Karpas-422 (cell line): ENCODE measurements around the gene DSCAML1. TPM values are rescaled to one million over a fixed set of nuclear protein-coding genes. Genes with fewer than 3 reads are reported as not detected.

Source experiments
- DNase-seq: peaks from one replicate; pipeline ENCODE4 v3.0.0-alpha.2; 2015
- H2AFZ ChIP-seq: fragments of 200-600 bp; sonication (generic); 2 replicates; pipeline ENCODE4 v1.6.1; 2014; ENCODE audit warnings: antibody characterized with exemption, low read length, mixed read lengths
- H3K27ac ChIP-seq: fragments of 200-600 bp; sonication (generic); 2 replicates; pipeline ENCODE4 v1.5.1; 2014; ENCODE audit warnings: mild to moderate bottlenecking, low read length, moderate library complexity
- H3K27me3 ChIP-seq: fragments of 200-600 bp; sonication (generic); 2 replicates; pipeline ENCODE4 v1.6.1; 2014; ENCODE audit warnings: low read length, mixed read lengths
- H3K36me3 ChIP-seq: fragments of 200-600 bp; sonication (generic); 2 replicates; pipeline ENCODE4 v1.6.1; 2014; ENCODE audit warnings: low read length, mixed read lengths; ENCODE audit not compliant: insufficient read depth
- H3K4me1 ChIP-seq: fragments of 200-600 bp; sonication (generic); 2 replicates; pipeline ENCODE4 v1.6.1; 2014; ENCODE audit warnings: mild to moderate bottlenecking, low read length, mixed read lengths
- H3K4me2 ChIP-seq: fragments of 200-600 bp; sonication (generic); 2 replicates; pipeline ENCODE4 v1.6.1; 2014; ENCODE audit warnings: low read length, low read depth, mild to moderate bottlenecking; ENCODE audit not compliant: poor library complexity, severe bottlenecking
- H3K4me3 ChIP-seq: fragments of 200-600 bp; sonication (generic); 2 replicates; pipeline ENCODE4 v1.5.1; 2014; ENCODE audit warnings: mild to moderate bottlenecking, antibody characterized with exemption, low read length, mixed read lengths
- H3K79me2 ChIP-seq: fragments of 200-600 bp; sonication (generic); 2 replicates; pipeline ENCODE4 v1.6.1; 2014; ENCODE audit warnings: mild to moderate bottlenecking, low read length, mixed read lengths
- H3K9ac ChIP-seq: fragments of 200-600 bp; sonication (generic); 2 replicates; pipeline ENCODE4 v1.6.0; 2014; ENCODE audit warnings: low read length
- H3K9me2 ChIP-seq: fragments of 200-600 bp; sonication (generic), shearing (Covaris generic); replicated peaks from 2 replicates; pipeline ENCODE4 v1.6.0; 2014; ENCODE audit warnings: mild to moderate bottlenecking, low read length, moderate library complexity; ENCODE audit not compliant: insufficient read depth
- H3K9me3 ChIP-seq: fragments of 300-700, 200-600 bp; sonication (generic); 2 replicates; pipeline ENCODE4 v1.6.1; 2014; ENCODE audit warnings: low read length, mixed read lengths
- H4K20me1 ChIP-seq: fragments of 200-600 bp; sonication (generic); 2 replicates; pipeline ENCODE4 v1.6.1; 2014; ENCODE audit warnings: mild to moderate bottlenecking, antibody characterized with exemption, low read length, low read depth; ENCODE audit not compliant: insufficient read depth
- total RNA-seq: library from RNA; depleted of rRNA; stranded (reverse); fragments of >200 nt; shearing (Covaris generic); gene quantifications from 2 replicates; pipeline ENCODE4 v1.2.3, GENCODE V29; 2014; ENCODE audit warnings: low replicate concordance

The DSCAML1 gene
- total RNA-seq, 1 experiment from 2014 or later, result not detected

GRCh38 chr11:117525866-117526542, 271.0 kb downstream of the DSCAML1 start:
- Histone ChIP-seq H2AFZ (no peak overlapping the region), H3K27me3 (no peaks in the 10 kb centered on the region), H3K27ac (no peak overlapping the region), H3K9me3 (no peaks in the 10 kb centered on the region), H3K9ac (no peak overlapping the region), H3K4me2 (no peak overlapping the region), H3K9me2 (no peaks in the 10 kb centered on the region), H3K36me3 (no peaks in the 10 kb centered on the region), H3K4me1 (peaks cover 9% of the 10 kb centered on the region), H4K20me1 (no peaks in the 10 kb centered on the region), H3K4me3 (no peak overlapping the region), H3K79me2 (no peaks in the 10 kb centered on the region)
- DNase-seq, result no peak

- Histone ChIP-seq H3K9ac (no peak overlapping the region), H3K9me2 (no peaks in the 10 kb centered on the region), H3K4me1 (peaks cover 10% of the 10 kb centered on the region), H3K4me2 (no peak overlapping the region), H3K27me3 (no peaks in the 10 kb centered on the region), H4K20me1 (no peaks in the 10 kb centered on the region), H3K79me2 (no peaks in the 10 kb centered on the region), H2AFZ (no peak overlapping the region), H3K4me3 (no peak overlapping the region), H3K27ac (no peak overlapping the region), H3K9me3 (no peaks in the 10 kb centered on the region), H3K36me3 (no peaks in the 10 kb centered on the region)
- no peak for DNase-seq
These were observed 272.4 kb downstream of the DSCAML1 start for GRCh38 chr11:117524468-117525183.

GRCh38 chr11:117523680-117524079, 273.3 kb downstream of the DSCAML1 start:
- Histone ChIP-seq H3K9me2 (no peaks in the 10 kb centered on the region), H3K4me1 (peaks cover 17% of the 10 kb centered on the region), H3K27me3 (no peaks in the 10 kb centered on the region), H3K9me3 (no peaks in the 10 kb centered on the region), H3K9ac (no peak overlapping the region), H3K36me3 (no peaks in the 10 kb centered on the region), H3K79me2 (no peaks in the 10 kb centered on the region), H4K20me1 (no peaks in the 10 kb centered on the region), H3K27ac (no peak overlapping the region), H3K4me2 (no peak overlapping the region), H2AFZ (no peak overlapping the region), H3K4me3 (no peak overlapping the region)
- DNase-seq, result no peak

- no peak overlapping the region for H3K4me2 ChIP-seq
- peaks cover 10% of the 10 kb centered on the region for H3K4me1 ChIP-seq
- no peaks in the 10 kb centered on the region for H3K27me3 ChIP-seq
- H3K9me3 ChIP-seq, result no peaks in the 10 kb centered on the region
- no peak overlapping the region for H3K4me3 ChIP-seq
- H3K9me2 ChIP-seq, result no peaks in the 10 kb centered on the region
- H2AFZ ChIP-seq, result no peak overlapping the region
- DNase-seq, result no peak
- H3K36me3 ChIP-seq, result no peaks in the 10 kb centered on the region
- H3K9ac ChIP-seq, result no peak overlapping the region
- H4K20me1 ChIP-seq, result no peaks in the 10 kb centered on the region
- H3K27ac ChIP-seq, result no peak overlapping the region
- no peaks in the 10 kb centered on the region for H3K79me2 ChIP-seq
These were observed 275.0 kb downstream of the DSCAML1 start for GRCh38 chr11:117521974-117522373.

- H3K9ac ChIP-seq, result no peak overlapping the region
- H3K36me3 ChIP-seq, result no peaks in the 10 kb centered on the region
- DNase-seq, result no peak
- peaks cover 10% of the 10 kb centered on the region for H3K4me1 ChIP-seq
- H3K4me2 ChIP-seq, result no peak overlapping the region
- H2AFZ ChIP-seq, result no peak overlapping the region
- no peaks in the 10 kb centered on the region for H3K9me2 ChIP-seq
- no peaks in the 10 kb centered on the region for H3K27me3 ChIP-seq
- H3K27ac ChIP-seq, result no peak overlapping the region
- no peaks in the 10 kb centered on the region for H3K79me2 ChIP-seq
- no peak overlapping the region for H3K4me3 ChIP-seq
- H3K9me3 ChIP-seq, result no peaks in the 10 kb centered on the region
- no peaks in the 10 kb centered on the region for H4K20me1 ChIP-seq
These were observed 276.1 kb downstream of the DSCAML1 start for GRCh38 chr11:117520966-117521365.

- no peaks in the 10 kb centered on the region for H3K9me3 ChIP-seq
- H3K9ac ChIP-seq, result no peak overlapping the region
- H3K79me2 ChIP-seq, result no peaks in the 10 kb centered on the region
- H3K4me2 ChIP-seq, result no peak overlapping the region
- no peak for DNase-seq
- H3K9me2 ChIP-seq, result no peaks in the 10 kb centered on the region
- H3K4me3 ChIP-seq, result no peak overlapping the region
- no peak overlapping the region for H3K27ac ChIP-seq
- no peaks in the 10 kb centered on the region for H4K20me1 ChIP-seq
- no peaks in the 10 kb centered on the region for H3K27me3 ChIP-seq
- H3K36me3 ChIP-seq, result no peaks in the 10 kb centered on the region
- H3K4me1 ChIP-seq, result peaks cover 10% of the 10 kb centered on the region
- H2AFZ ChIP-seq, result no peak overlapping the region
These were observed 276.8 kb downstream of the DSCAML1 start for GRCh38 chr11:117520201-117520600.

GRCh38 chr11:117519590-117519989, 277.4 kb downstream of the DSCAML1 start:
- no peaks in the 10 kb centered on the region for H3K36me3 ChIP-seq
- no peak overlapping the region for H3K27ac ChIP-seq
- H3K4me2 ChIP-seq, result no peak overlapping the region
- H4K20me1 ChIP-seq, result no peaks in the 10 kb centered on the region
- no peak for DNase-seq
- no peaks in the 10 kb centered on the region for H3K9me2 ChIP-seq
- H3K79me2 ChIP-seq, result no peaks in the 10 kb centered on the region
- H3K9me3 ChIP-seq, result no peaks in the 10 kb centered on the region
- H2AFZ ChIP-seq, result no peak overlapping the region
- peaks cover 10% of the 10 kb centered on the region for H3K4me1 ChIP-seq
- H3K4me3 ChIP-seq, result no peak overlapping the region
- no peak overlapping the region for H3K9ac ChIP-seq
- H3K27me3 ChIP-seq, result no peaks in the 10 kb centered on the region

- Histone ChIP-seq H4K20me1 (no peaks in the 10 kb centered on the region), H3K27ac (no peak overlapping the region), H3K36me3 (no peaks in the 10 kb centered on the region), H3K79me2 (no peaks in the 10 kb centered on the region), H3K27me3 (no peaks in the 10 kb centered on the region), H3K4me1 (peaks cover 10% of the 10 kb centered on the region), H3K4me2 (no peak overlapping the region), H3K9me2 (no peaks in the 10 kb centered on the region), H3K9ac (no peak overlapping the region), H3K4me3 (no peak overlapping the region), H2AFZ (no peak overlapping the region), H3K9me3 (no peaks in the 10 kb centered on the region)
- DNase-seq, result peak; percentile 63
These were observed 277.8 kb downstream of the DSCAML1 start for GRCh38 chr11:117519170-117519569.
